ENCODE data around the gene ERC2. TPM values are rescaled to one million over a fixed set of nuclear protein-coding genes. Genes with fewer than 3 reads are reported as not detected.

Gene ERC2
- total and polyA plus RNA-seq, 9 donors = 0.52 to 2.0 (median 0.82) TPM

GRCh38 chr3:55601366-55602080 lies 866.7 kb downstream of the ERC2 start:
- WGBS (ENCODE audit: insufficient coverage) = 42% methylated on average over 2 of the region's 10 CpGs
- H3K27ac ChIP-seq (ENCODE audit: low read length) = no peak overlapping the region

GRCh38 chr3:55598224-55598623 lies 870.0 kb downstream of the ERC2 start:
- Histone ChIP-seq H3K4me1 (ENCODE audit: control insufficient read depth, insufficient read depth, low read length) (peaks cover 6% of the 10 kb centered on the region), H3K9me3 (replicated peaks; ENCODE audit: control insufficient read depth, low read depth, low read length) (no peaks in the 10 kb centered on the region), H3K27me3 (ENCODE audit: control insufficient read depth, insufficient read depth, low read length) (no peaks in the 10 kb centered on the region), H3K27ac (ENCODE audit: low read length) (no peak overlapping the region), H3K4me3 (ENCODE audit: low read length) (no peak overlapping the region), H3K36me3 (ENCODE audit: control insufficient read depth, insufficient read depth, low read length) (no peaks in the 10 kb centered on the region)
- DNase-seq = no peak
- WGBS (ENCODE audit: insufficient coverage) = 100% methylated on average over 1 of the region's 2 CpGs

More at GRCh38 chr3:55601366-55602080, 866.7 kb downstream of the ERC2 start:
- peak; percentile 54 for DNase-seq
- Histone ChIP-seq H3K9me3 (replicated peaks; ENCODE audit: control insufficient read depth, low read depth, low read length) (no peaks in the 10 kb centered on the region), H3K36me3 (ENCODE audit: control insufficient read depth, insufficient read depth, low read length) (no peaks in the 10 kb centered on the region), H3K4me1 (ENCODE audit: control insufficient read depth, insufficient read depth, low read length) (peaks cover 8% of the 10 kb centered on the region), H3K4me3 (ENCODE audit: low read length) (no peak overlapping the region), H3K27me3 (ENCODE audit: control insufficient read depth, insufficient read depth, low read length) (no peaks in the 10 kb centered on the region)

- no peak for DNase-seq
- Histone ChIP-seq H3K4me1 (ENCODE audit: control insufficient read depth, insufficient read depth, low read length) (peaks cover 6% of the 10 kb centered on the region), H3K9me3 (replicated peaks; ENCODE audit: control insufficient read depth, low read depth, low read length) (no peaks in the 10 kb centered on the region), H3K36me3 (ENCODE audit: control insufficient read depth, insufficient read depth, low read length) (no peaks in the 10 kb centered on the region), H3K4me3 (ENCODE audit: low read length) (no peak overlapping the region), H3K27ac (ENCODE audit: low read length) (no peak overlapping the region), H3K27me3 (ENCODE audit: control insufficient read depth, insufficient read depth, low read length) (no peaks in the 10 kb centered on the region)
- WGBS (ENCODE audit: insufficient coverage) = 100% methylated on average over 2 of the region's 4 CpGs
Observed at GRCh38 chr3:55597641-55598040, 870.6 kb downstream of the ERC2 start.

GRCh38 chr3:55596212-55596611 lies 872.1 kb downstream of the ERC2 start:
- H3K4me3 ChIP-seq (ENCODE audit: low read length) = no peak overlapping the region
- H3K27me3 ChIP-seq (ENCODE audit: control insufficient read depth, insufficient read depth, low read length) = no peaks in the 10 kb centered on the region
- DNase-seq = no peak
- H3K36me3 ChIP-seq (ENCODE audit: control insufficient read depth, insufficient read depth, low read length) = no peaks in the 10 kb centered on the region
- H3K4me1 ChIP-seq (ENCODE audit: control insufficient read depth, insufficient read depth, low read length) = peaks cover 6% of the 10 kb centered on the region
- H3K9me3 ChIP-seq (replicated peaks; ENCODE audit: control insufficient read depth, low read depth, low read length) = no peaks in the 10 kb centered on the region
- 90% methylated on average over 1 of the region's 2 CpGs for WGBS (ENCODE audit: insufficient coverage)
- H3K27ac ChIP-seq (ENCODE audit: low read length) = no peak overlapping the region

GRCh38 chr3:55595420-55595819 lies 872.8 kb downstream of the ERC2 start:
- WGBS (ENCODE audit: insufficient coverage) = 40% methylated on average over 1 of the region's 4 CpGs
- DNase-seq = no peak
- Histone ChIP-seq H3K36me3 (ENCODE audit: control insufficient read depth, insufficient read depth, low read length) (no peaks in the 10 kb centered on the region), H3K9me3 (replicated peaks; ENCODE audit: control insufficient read depth, low read depth, low read length) (no peaks in the 10 kb centered on the region), H3K27ac (ENCODE audit: low read length) (no peak overlapping the region), H3K27me3 (ENCODE audit: control insufficient read depth, insufficient read depth, low read length) (no peaks in the 10 kb centered on the region), H3K4me3 (ENCODE audit: low read length) (no peak overlapping the region), H3K4me1 (ENCODE audit: control insufficient read depth, insufficient read depth, low read length) (no peaks in the 10 kb centered on the region)

GRCh38 chr3:55592572-55592971 lies 875.7 kb downstream of the ERC2 start:
- Histone ChIP-seq H3K9me3 (replicated peaks; ENCODE audit: control insufficient read depth, low read depth, low read length) (no peaks in the 10 kb centered on the region), H3K27ac (ENCODE audit: low read length) (no peak overlapping the region), H3K36me3 (ENCODE audit: control insufficient read depth, insufficient read depth, low read length) (no peaks in the 10 kb centered on the region), H3K27me3 (ENCODE audit: control insufficient read depth, insufficient read depth, low read length) (no peaks in the 10 kb centered on the region), H3K4me3 (ENCODE audit: low read length) (no peak overlapping the region), H3K4me1 (ENCODE audit: control insufficient read depth, insufficient read depth, low read length) (no peaks in the 10 kb centered on the region)
- no peak for DNase-seq
- no CpG with 5 or more reads among the region's 5 CpGs for WGBS (ENCODE audit: insufficient coverage)

GRCh38 chr3:55591888-55592287 lies 876.4 kb downstream of the ERC2 start:
- Histone ChIP-seq H3K36me3 (ENCODE audit: control insufficient read depth, insufficient read depth, low read length) (no peaks in the 10 kb centered on the region), H3K27ac (ENCODE audit: low read length) (no peak overlapping the region), H3K9me3 (replicated peaks; ENCODE audit: control insufficient read depth, low read depth, low read length) (no peaks in the 10 kb centered on the region), H3K4me1 (ENCODE audit: control insufficient read depth, insufficient read depth, low read length) (no peaks in the 10 kb centered on the region), H3K4me3 (ENCODE audit: low read length) (no peak overlapping the region), H3K27me3 (ENCODE audit: control insufficient read depth, insufficient read depth, low read length) (no peaks in the 10 kb centered on the region)
- DNase-seq = peak; percentile 70
- WGBS (ENCODE audit: insufficient coverage) = 64% methylated on average over 5 of the region's 5 CpGs

GRCh38 chr3:55588146-55588765 lies 880.0 kb downstream of the ERC2 start:
- H3K4me3 ChIP-seq (ENCODE audit: low read length) = no peak overlapping the region
- H3K4me1 ChIP-seq (ENCODE audit: control insufficient read depth, insufficient read depth, low read length) = no peaks in the 10 kb centered on the region
- whole genome bisulfite sequencing (ENCODE audit: insufficient coverage) = 76% methylated on average over 3 of the region's 10 CpGs
- no peaks in the 10 kb centered on the region for H3K36me3 ChIP-seq (ENCODE audit: control insufficient read depth, insufficient read depth, low read length)
- no peaks in the 10 kb centered on the region for H3K27me3 ChIP-seq (ENCODE audit: control insufficient read depth, insufficient read depth, low read length)
- H3K27ac ChIP-seq (ENCODE audit: low read length) = no peak overlapping the region
- no peak for DNase-seq
- no peaks in the 10 kb centered on the region for H3K9me3 ChIP-seq (replicated peaks; ENCODE audit: control insufficient read depth, low read depth, low read length)

- no peaks in the 10 kb centered on the region for H3K4me1 ChIP-seq (ENCODE audit: control insufficient read depth, insufficient read depth, low read length)
- 5% methylated on average over 2 of the region's 9 CpGs for WGBS (ENCODE audit: insufficient coverage)
- no peak overlapping the region for H3K4me3 ChIP-seq (ENCODE audit: low read length)
- no peaks in the 10 kb centered on the region for H3K36me3 ChIP-seq (ENCODE audit: control insufficient read depth, insufficient read depth, low read length)
- no peaks in the 10 kb centered on the region for H3K27me3 ChIP-seq (ENCODE audit: control insufficient read depth, insufficient read depth, low read length)
- no peaks in the 10 kb centered on the region for H3K9me3 ChIP-seq (replicated peaks; ENCODE audit: control insufficient read depth, low read depth, low read length)
- DNase-seq = no peak
- H3K27ac ChIP-seq (ENCODE audit: low read length) = no peak overlapping the region
Observed at GRCh38 chr3:55585856-55586255, 882.4 kb downstream of the ERC2 start.

- no peak overlapping the region for H3K27ac ChIP-seq (ENCODE audit: low read length)
- no peaks in the 10 kb centered on the region for H3K4me1 ChIP-seq (ENCODE audit: control insufficient read depth, insufficient read depth, low read length)
- no peaks in the 10 kb centered on the region for H3K27me3 ChIP-seq (ENCODE audit: control insufficient read depth, insufficient read depth, low read length)
- no peaks in the 10 kb centered on the region for H3K36me3 ChIP-seq (ENCODE audit: control insufficient read depth, insufficient read depth, low read length)
- no peak for DNase-seq
- H3K9me3 ChIP-seq (replicated peaks; ENCODE audit: control insufficient read depth, low read depth, low read length) = no peaks in the 10 kb centered on the region
- WGBS (ENCODE audit: insufficient coverage) = 74% methylated on average over 15 of the region's 15 CpGs
- H3K4me3 ChIP-seq (ENCODE audit: low read length) = no peak overlapping the region
Observed at GRCh38 chr3:55584716-55585368, 883.4 kb downstream of the ERC2 start.

Data from muscle of leg (tissue), 11 donors.